Esophagus squamous epithelium (tissue), 5 donors: ENCODE results near the gene XRCC6. TPM values are rescaled to one million over a fixed set of nuclear protein-coding genes. Genes with fewer than 3 reads are reported as not detected.
"Not testable (repeated sequence)": the region's sequence is repeated elsewhere in the genome, so short reads cannot be mapped to it uniquely, and the experiment has no call there.

Experiments used
- DNase-seq: peaks from one replicate; lab custom pipeline; 2025; lab: John Stamatoyannopoulos, UW
- H3K27ac ChIP-seq, 4 donors: fragments of 200-600 bp; sonication (generic); one replicate each; pipeline ENCODE4 v1.5.1; 2016 to 2019; ENCODE audit warnings: mild to moderate bottlenecking in 1 of 4
- H3K27me3 ChIP-seq, 4 donors: fragments of 200-600 bp; sonication (generic); 1 replicate in 3 of 4; 2 replicates in 1 of 4; pipeline versions ENCODE4 v1.5.1 to v1.6.0; 2017 to 2021; ENCODE audit warnings: antibody characterized with exemption in 1 of 4
- H3K36me3 ChIP-seq, 3 donors: fragments of 200-600 bp; sonication (generic); one replicate each; pipeline ENCODE4 v1.5.1; 2016 to 2019
- H3K4me1 ChIP-seq, 3 donors: fragments of 200-600 bp; sonication (generic); one replicate each; pipeline ENCODE4 v1.5.1; 2017 to 2019
- H3K4me3 ChIP-seq, 4 donors: fragments of 200-600 bp; sonication (generic); 1 replicate in 3 of 4; 2 replicates in 1 of 4; pipeline ENCODE4 v1.5.1; 2016 to 2019; ENCODE audit warnings: mild to moderate bottlenecking in 2 of 4, moderate library complexity in 1 of 4
- H3K9me3 ChIP-seq, 3 donors: fragments of 200-600 bp; sonication (generic); one replicate each; pipeline ENCODE4 v1.5.1; 2016 to 2019
- POLR2A ChIP-seq, 4 donors: fragments of 450-650 bp; IDR thresholded peaks; one replicate each; pipeline ENCODE4 v1.6.1; 2017; ENCODE audit warnings: antibody characterized with exemption in 4 of 4, mild to moderate bottlenecking in 4 of 4, moderate library complexity in 3 of 4
- WGBS, 2 donors: methylation state at CpG; one replicate each; pipeline ENCODE4 v1.1.5; 2018; 5-methylcytosine and 5-hydroxymethylcytosine counted together
- intact Hi-C: fragments of 100-400 bp; cut with DNase I; formaldehyde crosslinking; loops from one replicate; pipeline ENCODE4 v1.15.0; 2022
- total RNA-seq, 4 donors: library from RNA; depleted of rRNA; stranded (reverse); fragments of >200 nt; gene quantifications; one replicate each; pipeline ENCODE4 v1.1.0, GENCODE V29; 2016
- TF ChIP-seq, protein P1 (sequence below), 6 experiments: fragments of 450-650 bp in 4 of 6; fragments of 200-600 bp in 2 of 6; sonication (generic) in 2 of 6; IDR thresholded peaks; one replicate each; pipeline ENCODE4 v1.5.1; 2016 to 2019; ENCODE audit warnings: antibody characterized with exemption in 6 of 6, mild to moderate bottlenecking in 4 of 6, moderate library complexity in 4 of 6
- donor health status: DM: yes; HTN: yes; CAD: no.

XRCC6 gene
- total RNA-seq, 4 donors from 2014 or later = 161 to 295 (median 222) TPM

DNA sequence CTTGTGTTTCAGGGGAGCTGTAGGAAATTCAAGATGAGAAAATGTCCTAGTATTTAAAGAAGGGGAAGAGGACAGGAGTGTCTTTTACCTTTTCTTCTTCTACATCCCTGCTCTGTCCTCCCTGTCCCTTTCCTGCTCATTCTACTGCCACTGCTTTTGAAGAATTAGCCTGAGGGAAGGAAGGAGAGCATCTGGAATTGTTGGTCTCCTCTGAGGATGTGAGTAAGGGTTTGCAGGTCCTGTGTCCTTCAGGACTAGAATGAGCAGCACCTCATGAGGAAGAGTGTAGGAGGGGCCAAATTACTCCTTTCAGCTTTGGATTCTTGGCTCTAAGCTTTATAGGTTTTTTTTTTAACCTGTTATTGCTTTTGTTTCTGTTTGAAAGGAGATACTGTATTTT, 43.4 kb downstream of the XRCC6 start:
- Histone ChIP-seq H3K27me3 (no peaks in the 10 kb centered on the region), H3K9me3 (no peaks in the 10 kb centered on the region), H3K4me1 (peaks cover 0 to 22% (median 11%) of the 10 kb centered on the region in 3 donors), H3K36me3 (peaks cover 18 to 62% (median 50%) of the 10 kb centered on the region in 3 donors), H3K27ac (no peak overlapping the region), H3K4me3 (no peak overlapping the region)
- intact Hi-C loops = no loop called here
- TF ChIP-seq, protein P1, sequence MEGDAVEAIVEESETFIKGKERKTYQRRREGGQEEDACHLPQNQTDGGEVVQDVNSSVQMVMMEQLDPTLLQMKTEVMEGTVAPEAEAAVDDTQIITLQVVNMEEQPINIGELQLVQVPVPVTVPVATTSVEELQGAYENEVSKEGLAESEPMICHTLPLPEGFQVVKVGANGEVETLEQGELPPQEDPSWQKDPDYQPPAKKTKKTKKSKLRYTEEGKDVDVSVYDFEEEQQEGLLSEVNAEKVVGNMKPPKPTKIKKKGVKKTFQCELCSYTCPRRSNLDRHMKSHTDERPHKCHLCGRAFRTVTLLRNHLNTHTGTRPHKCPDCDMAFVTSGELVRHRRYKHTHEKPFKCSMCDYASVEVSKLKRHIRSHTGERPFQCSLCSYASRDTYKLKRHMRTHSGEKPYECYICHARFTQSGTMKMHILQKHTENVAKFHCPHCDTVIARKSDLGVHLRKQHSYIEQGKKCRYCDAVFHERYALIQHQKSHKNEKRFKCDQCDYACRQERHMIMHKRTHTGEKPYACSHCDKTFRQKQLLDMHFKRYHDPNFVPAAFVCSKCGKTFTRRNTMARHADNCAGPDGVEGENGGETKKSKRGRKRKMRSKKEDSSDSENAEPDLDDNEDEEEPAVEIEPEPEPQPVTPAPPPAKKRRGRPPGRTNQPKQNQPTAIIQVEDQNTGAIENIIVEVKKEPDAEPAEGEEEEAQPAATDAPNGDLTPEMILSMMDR (IDR thresholded peaks at IDR 0.05) = no peak
- no peak for TF ChIP-seq POLR2A (IDR thresholded peaks at IDR 0.05)
- no peak for DNase-seq

DNA sequence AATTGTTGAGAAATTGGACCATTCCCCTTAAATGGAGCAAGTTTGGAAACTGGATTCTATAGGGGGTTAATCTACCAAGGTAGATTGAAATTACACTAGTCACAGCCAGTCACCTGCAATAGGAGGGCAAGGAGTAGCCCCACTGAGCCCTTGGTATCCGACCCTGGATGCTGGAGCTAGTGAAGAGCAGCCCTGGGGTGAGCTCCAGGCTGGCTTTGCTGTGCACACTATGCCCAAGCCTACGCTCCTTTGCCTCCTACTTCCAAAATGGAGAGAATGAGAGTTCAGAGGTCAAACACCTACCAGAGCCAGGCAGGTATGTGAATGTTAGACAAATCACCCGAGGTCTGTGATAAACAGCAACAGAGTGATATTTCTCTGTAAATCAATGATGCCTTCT, 43.9 kb downstream of the XRCC6 start:
- no peak for DNase-seq
- H3K27ac ChIP-seq = no peak overlapping the region
- H3K27me3 ChIP-seq = no peaks in the 10 kb centered on the region
- no peak overlapping the region for H3K4me3 ChIP-seq
- WGBS, 2 donors = 73 to 86% methylated on average over 2 to 3 of the region's 3 CpGs
- no peak for TF ChIP-seq POLR2A (IDR thresholded peaks at IDR 0.05)
- H3K4me1 ChIP-seq = peaks cover 0 to 22% (median 11%) of the 10 kb centered on the region in 3 donors
- H3K9me3 ChIP-seq = no peaks in the 10 kb centered on the region
- peaks cover 13 to 57% (median 46%) of the 10 kb centered on the region in 3 donors for H3K36me3 ChIP-seq
- intact Hi-C loops = no loop called here

DNA sequence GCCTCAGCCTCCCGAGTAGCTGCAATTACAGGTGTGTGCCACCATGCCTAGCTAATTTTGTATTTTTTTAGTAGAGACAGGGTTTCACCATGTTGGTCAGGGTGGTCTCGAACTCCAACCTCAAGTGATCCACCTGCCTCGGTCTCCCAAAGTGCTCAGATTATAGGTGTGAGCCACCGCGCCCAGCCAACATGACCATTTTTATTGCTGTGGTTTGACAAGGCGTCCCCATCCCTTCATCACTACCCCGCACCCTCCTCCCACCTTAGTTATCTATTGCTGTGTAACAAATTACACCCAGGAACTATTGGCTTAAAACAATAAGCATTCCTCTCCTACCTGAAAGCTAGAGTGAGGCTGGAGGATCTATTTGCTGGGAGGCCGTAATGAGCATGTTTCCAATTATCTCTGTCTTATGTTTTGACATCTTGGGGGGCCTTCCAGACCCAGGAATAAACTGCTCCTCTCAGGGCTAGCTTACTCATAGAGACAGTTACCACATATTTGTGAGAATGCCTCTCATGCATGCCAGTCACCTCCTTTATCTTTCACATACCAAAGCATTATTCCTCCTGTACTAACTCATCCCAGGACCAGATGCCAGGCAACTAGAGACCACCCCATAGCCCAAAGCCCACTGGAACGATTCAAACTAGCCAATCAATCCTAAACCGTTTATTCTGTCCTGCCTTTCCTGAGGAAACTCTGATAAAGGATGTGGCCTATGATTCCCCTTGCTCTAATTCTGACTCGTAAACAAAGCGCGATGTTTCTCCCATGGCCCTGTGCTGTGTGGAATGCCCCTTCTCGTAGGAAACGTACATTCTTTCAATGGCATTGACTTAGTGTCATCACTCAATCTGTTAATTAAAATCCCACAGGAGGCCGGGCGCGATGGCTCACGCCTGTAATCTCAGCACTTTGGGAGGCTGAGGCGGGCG, 48.1 kb downstream of the XRCC6 start:
- no peak for DNase-seq
- Histone ChIP-seq H3K36me3 (peaks cover 0 to 26% (median 7%) of the 10 kb centered on the region in 3 donors), H3K27me3 (no peaks in the 10 kb centered on the region), H3K4me1 (peaks cover 0 to 34% (median 11%) of the 10 kb centered on the region in 3 donors), H3K4me3 (no peak overlapping the region), H3K27ac (peak overlapping the region in 2 of 4 donors; percentile 6 to 33), H3K9me3 (no peaks in the 10 kb centered on the region)
- no peak for TF ChIP-seq POLR2A (IDR thresholded peaks at IDR 0.05)
- TF ChIP-seq, protein P1 (IDR thresholded peaks at IDR 0.05) = no peak
- intact Hi-C loops = no loop called here
- WGBS, 2 donors = 82 to 84% methylated on average over 21 of the region's 21 CpGs

- Histone ChIP-seq H3K36me3 (peaks cover 0 to 40% (median 0%) of the 10 kb centered on the region in 3 donors), H3K27ac (peak overlapping the region in 2 of 4 donors; percentile 42 to 44), H3K4me1 (peaks cover 0 to 24% (median 7%) of the 10 kb centered on the region in 3 donors)
- H3K4me3 ChIP-seq, H3K27me3 ChIP-seq, H3K9me3 ChIP-seq, DNase-seq, intact Hi-C loops: not testable (repeated sequence)
- 53 to 61% methylated on average over 9 to 10 of the region's 10 CpGs for WGBS, 2 donors
These were observed 51.0 kb downstream of the XRCC6 start for GRCh38 chr22:41672096-41672495.

DNA sequence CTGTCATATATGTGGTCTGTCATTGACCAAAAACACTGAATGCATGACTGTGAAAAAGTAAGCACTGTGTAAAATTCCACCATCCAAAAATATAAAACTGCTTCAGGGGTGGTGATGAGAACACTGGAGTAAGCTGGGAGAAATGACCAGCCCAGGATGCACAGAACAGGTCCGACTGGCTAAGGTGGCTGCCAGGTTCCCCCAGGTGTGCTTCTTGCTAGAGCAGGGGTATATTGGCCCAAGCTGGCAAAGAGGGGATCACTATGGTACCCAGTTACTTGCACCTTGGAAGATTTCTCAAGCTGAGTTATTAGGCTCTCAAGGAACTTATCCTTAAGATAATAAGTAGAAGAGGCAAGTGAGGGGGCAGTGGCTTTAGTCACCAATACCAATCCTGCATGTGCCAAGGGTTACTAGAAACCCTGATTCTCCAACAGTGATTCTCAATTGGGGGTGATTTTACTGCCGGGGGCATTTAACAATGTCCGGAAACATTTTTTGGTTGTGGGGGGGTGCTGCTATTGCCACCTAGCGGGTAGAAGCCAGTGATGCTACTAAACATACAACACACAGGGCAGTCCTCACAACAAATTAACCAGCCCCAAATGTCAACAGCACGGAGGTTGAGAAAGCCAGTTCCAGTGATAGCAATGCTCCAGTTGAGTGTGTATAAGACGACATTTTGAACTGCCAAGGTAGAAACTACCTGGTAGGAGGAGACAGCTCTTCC, 51.9 kb downstream of the XRCC6 start:
- intact Hi-C loops = no loop called here
- no peak for DNase-seq
- Histone ChIP-seq H3K36me3 (peaks cover 0 to 48% (median 0%) of the 10 kb centered on the region in 3 donors), H3K4me3 (no peak overlapping the region), H3K27ac (peak overlapping the region in 3 of 4 donors; percentile 9 to 44 (median 27)), H3K27me3 (no peaks in the 10 kb centered on the region), H3K4me1 (peaks cover 0 to 16% (median 3%) of the 10 kb centered on the region in 3 donors), H3K9me3 (no peaks in the 10 kb centered on the region)
- TF ChIP-seq, protein P1 (IDR thresholded peaks at IDR 0.05) = peak in 4 of 6 experiments; percentile 14 to 35 (median 21)
- TF ChIP-seq POLR2A (IDR thresholded peaks at IDR 0.05) = no peak
- 59 to 77% methylated on average over 5 to 6 of the region's 6 CpGs for WGBS, 2 donors
